CD8-positive, alpha-beta memory T cell (primary cell): ENCODE results near the gene UPF2. TPM values are rescaled to one million over a fixed set of nuclear protein-coding genes. Genes with fewer than 3 reads are reported as not detected.

Source experiments
- CTCF ChIA-PET: fragments of 350-600 bp; sonication (Branson Sonifier 250); formaldehyde crosslinking; loops from one replicate; lab custom pipeline; 2021; ENCODE audit warnings: antibody characterized with exemption; lab: Charles Lee
- POLR2A ChIA-PET: fragments of 350-600 bp; sonication (Branson Sonifier 250); formaldehyde crosslinking; loops from one replicate; lab custom pipeline; 2021; ENCODE audit warnings: antibody characterized with exemption; lab: Charles Lee
- DNase-seq, 5 donors: peaks; one replicate each; pipeline versions ENCODE4 v3.0.0 to v3.0.0-alpha.2; 2020 to 2022; ENCODE audit warnings: mixed read lengths in 1 of 5
- H3K27ac ChIP-seq: one replicate; pipeline ENCODE4 v1.7.0; 2013; ENCODE audit warnings: low read depth, mild to moderate bottlenecking, low read length, moderate library complexity
- H3K27me3 ChIP-seq: 2 replicates; pipeline ENCODE4 v1.7.0; 2013; ENCODE audit warnings: low read length, mild to moderate bottlenecking; ENCODE audit not compliant: insufficient read depth, poor library complexity, severe bottlenecking
- H3K36me3 ChIP-seq: 2 replicates; pipeline ENCODE4 v1.7.0; 2013; ENCODE audit warnings: mild to moderate bottlenecking, low read length, moderate library complexity; ENCODE audit not compliant: insufficient read depth
- H3K4me1 ChIP-seq: 2 replicates; pipeline ENCODE4 v1.7.0; 2013; ENCODE audit warnings: mild to moderate bottlenecking, low read length, moderate library complexity; ENCODE audit not compliant: insufficient read depth
- H3K4me3 ChIP-seq: 2 replicates; pipeline ENCODE4 v1.7.0; 2013; ENCODE audit warnings: mild to moderate bottlenecking, low read length
- H3K9me3 ChIP-seq: 2 replicates; pipeline ENCODE4 v1.7.0; 2013; ENCODE audit warnings: mild to moderate bottlenecking, low read length
- H3K27ac Mint-ChIP-seq, 8 donors: one replicate each; pipeline ENCODE4 v1.8.0; 2020 to 2021; ENCODE audit warnings: mixed read lengths in 8 of 8, mild to moderate bottlenecking in 6 of 8, inconsistent platforms in 3 of 8, moderate library complexity in 3 of 8
- H3K27me3 Mint-ChIP-seq, 2 donors: one replicate each; pipeline ENCODE4 v1.8.0; 2020 to 2021; ENCODE audit warnings: mixed read lengths in 2 of 2, mild to moderate bottlenecking in 1 of 2, moderate library complexity in 1 of 2
- H3K36me3 Mint-ChIP-seq, 3 donors: one replicate each; pipeline ENCODE4 v1.8.0; 2020 to 2021; ENCODE audit warnings: mixed read lengths in 3 of 3, inconsistent platforms in 1 of 3, mild to moderate bottlenecking in 1 of 3
- H3K4me1 Mint-ChIP-seq, 3 donors: one replicate each; pipeline ENCODE4 v1.8.0; 2020 to 2021; ENCODE audit warnings: mixed read lengths in 3 of 3, inconsistent platforms in 1 of 3, mild to moderate bottlenecking in 1 of 3
- H3K4me3 Mint-ChIP-seq, 7 donors: one replicate each; pipeline ENCODE4 v1.8.0; 2020 to 2021; ENCODE audit warnings: mixed read lengths in 7 of 7, mild to moderate bottlenecking in 6 of 7, moderate library complexity in 4 of 7, inconsistent platforms in 2 of 7
- H3K9me3 Mint-ChIP-seq, 5 donors: one replicate each; pipeline ENCODE4 v1.8.0; 2020 to 2022; ENCODE audit warnings: mixed read lengths in 5 of 5, mild to moderate bottlenecking in 3 of 5, moderate library complexity in 2 of 5, inconsistent platforms in 1 of 5
- polyA plus RNA-seq: library from polyadenylated mRNA; unstranded; fragments of 300-500 nt; fragmentation: Illumina TruSeq; gene quantifications from one replicate; pipeline ENCODE4 v1.2.3, GENCODE V29; 2021
- total RNA-seq, 2 experiments: library from RNA; stranded (reverse); gene quantifications; one replicate each; pipeline ENCODE4 v1.2.3, GENCODE V29; 2021

UPF2 gene
- total and polyA plus RNA-seq, 3 experiments from 2014 or later = 18.5 to 42.4 (median 39.8) TPM

DNA sequence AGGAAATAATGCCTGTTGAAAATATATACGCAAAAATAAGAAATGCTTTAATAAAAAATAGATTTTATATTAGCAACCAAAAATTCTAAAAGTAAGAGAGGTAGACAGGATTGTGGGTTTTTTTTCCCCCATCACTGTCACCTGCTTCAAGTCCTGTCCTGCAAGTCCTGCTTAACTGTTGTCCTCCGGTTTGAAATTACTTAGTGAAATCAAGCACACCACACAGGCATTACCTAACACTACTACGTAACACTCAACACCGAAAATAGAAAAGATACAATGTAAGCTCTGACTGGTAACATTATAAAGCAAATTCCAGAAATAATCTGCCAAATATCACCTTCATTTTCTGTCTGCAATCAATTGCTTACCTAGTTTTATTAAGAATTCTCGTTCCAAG is 90.9 kb downstream of the UPF2 start:
- no peaks in the 10 kb centered on the region for H3K9me3 Mint-ChIP-seq
- Histone ChIP-seq H3K27me3 (no peaks in the 10 kb centered on the region), H3K4me3 (no peak overlapping the region), H3K27ac (no peak overlapping the region), H3K4me1 (no peaks in the 10 kb centered on the region), H3K36me3 (peaks cover 8% of the 10 kb centered on the region), H3K9me3 (no peaks in the 10 kb centered on the region)
- no peak for DNase-seq
- H3K27me3 Mint-ChIP-seq = no peaks in the 10 kb centered on the region
- H3K4me1 Mint-ChIP-seq = peaks cover 0 to 4% (median 2%) of the 10 kb centered on the region in 3 donors
- peaks cover 20 to 71% (median 35%) of the 10 kb centered on the region in 3 donors for H3K36me3 Mint-ChIP-seq
- CTCF ChIA-PET = interaction anchor here (1.3 kb wide), 2 partner anchors 11 to 29 kb away, joined by 3 read pairs; no protein-coding TSS in a partner anchor
- no peak overlapping the region for H3K4me3 Mint-ChIP-seq
- POLR2A ChIA-PET = no interaction called here
- H3K27ac Mint-ChIP-seq = peak overlapping the region in 1 of 8 donors; percentile 66

DNA sequence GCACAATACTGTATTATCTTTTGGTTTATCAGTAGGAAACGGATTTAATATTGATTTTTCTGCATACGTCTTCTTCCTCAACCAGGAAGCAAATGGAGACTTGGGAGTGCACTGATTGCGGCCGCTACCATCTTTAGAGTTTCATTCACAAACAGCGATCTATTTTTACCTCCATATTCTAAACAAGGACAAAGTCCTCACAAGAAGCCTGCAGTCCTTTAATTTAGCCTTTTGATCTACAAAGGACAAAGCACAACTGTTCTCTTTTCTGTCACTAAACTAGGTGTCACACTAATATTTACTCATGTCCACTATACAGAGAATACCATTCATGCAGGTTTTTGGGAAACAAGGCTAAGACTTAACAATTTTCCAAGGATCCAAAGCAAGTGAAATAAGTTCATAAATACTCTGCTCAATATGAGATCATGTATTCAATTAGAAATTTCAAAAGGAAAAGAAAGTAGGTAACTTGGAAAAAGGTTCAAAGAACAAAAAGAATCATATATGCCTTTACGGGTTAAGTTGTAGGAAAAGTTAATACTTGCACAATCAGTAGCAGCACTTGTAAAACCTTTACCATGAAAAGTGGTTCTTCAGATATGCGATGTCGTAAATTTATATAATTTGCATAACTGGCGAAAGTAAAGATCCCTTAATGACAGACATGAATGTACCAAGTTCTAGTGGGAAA is 92.1 kb downstream of the UPF2 start:
- H3K4me1 ChIP-seq = no peaks in the 10 kb centered on the region
- H3K4me3 ChIP-seq = no peak overlapping the region
- no peak for DNase-seq
- ChIA-PET CTCF (no interaction called here), POLR2A (no interaction called here)
- H3K4me3 Mint-ChIP-seq = no peak overlapping the region
- H3K9me3 ChIP-seq = no peaks in the 10 kb centered on the region
- H3K36me3 ChIP-seq = peaks cover 8% of the 10 kb centered on the region
- H3K36me3 Mint-ChIP-seq = peaks cover 11 to 66% (median 28%) of the 10 kb centered on the region in 3 donors
- no peaks in the 10 kb centered on the region for H3K27me3 Mint-ChIP-seq
- H3K27ac ChIP-seq = no peak overlapping the region
- H3K27ac Mint-ChIP-seq = peak overlapping the region in 1 of 8 donors; percentile 26
- no peaks in the 10 kb centered on the region for H3K9me3 Mint-ChIP-seq
- no peaks in the 10 kb centered on the region for H3K27me3 ChIP-seq
- peaks cover 0 to 4% (median 2%) of the 10 kb centered on the region in 3 donors for H3K4me1 Mint-ChIP-seq

DNA sequence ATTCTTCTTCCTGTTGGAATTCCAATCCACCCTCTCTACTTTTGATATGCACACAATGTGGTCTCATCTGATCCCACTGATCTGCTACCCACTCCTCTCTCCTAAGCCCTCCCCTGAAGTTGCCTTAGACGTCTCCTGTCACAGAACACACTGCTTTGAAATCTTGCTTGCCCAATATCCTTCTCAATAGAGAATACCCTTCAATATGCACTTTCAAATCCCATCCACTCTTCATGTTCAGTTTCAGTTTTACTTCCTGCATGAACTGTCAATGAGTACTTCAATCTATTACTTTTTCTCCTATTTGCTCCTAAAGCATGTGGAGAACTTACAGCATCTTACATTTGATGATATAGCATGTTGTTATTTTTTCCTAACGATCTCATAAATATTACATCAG is 93.5 kb downstream of the UPF2 start:
- peaks cover 7 to 66% (median 30%) of the 10 kb centered on the region in 3 donors for H3K36me3 Mint-ChIP-seq

DNA sequence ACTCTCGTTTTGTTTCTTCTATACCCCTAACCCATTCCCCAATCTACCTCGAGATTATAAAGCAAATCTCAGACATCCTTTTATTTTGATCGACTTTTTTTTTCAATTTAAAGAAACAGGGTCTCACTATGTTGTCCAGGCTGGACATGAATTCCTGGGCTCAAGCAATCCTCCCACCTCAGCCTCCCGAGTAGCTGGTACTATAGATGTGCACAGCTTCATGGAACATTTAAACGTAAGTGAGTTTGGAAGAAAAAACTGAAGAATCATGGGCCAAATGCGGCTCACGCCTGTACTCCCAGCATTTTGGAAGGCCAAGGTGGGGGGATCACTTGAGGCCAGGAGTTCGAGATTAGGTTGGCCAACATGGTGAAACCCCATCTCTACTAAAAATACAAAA is 96.0 kb downstream of the UPF2 start:
- H3K4me3 ChIP-seq = no peak overlapping the region
- ChIA-PET CTCF (no interaction called here), POLR2A (no interaction called here)
- peaks cover 0 to 4% (median 4%) of the 10 kb centered on the region in 3 donors for H3K4me1 Mint-ChIP-seq
- H3K4me1 ChIP-seq = no peaks in the 10 kb centered on the region
- peaks cover 3% of the 10 kb centered on the region for H3K36me3 ChIP-seq
- H3K36me3 Mint-ChIP-seq = peaks cover 7 to 62% (median 31%) of the 10 kb centered on the region in 3 donors
- H3K27me3 Mint-ChIP-seq = no peaks in the 10 kb centered on the region
- no peaks in the 10 kb centered on the region for H3K9me3 ChIP-seq
- no peak overlapping the region for H3K27ac Mint-ChIP-seq
- no peaks in the 10 kb centered on the region for H3K9me3 Mint-ChIP-seq
- no peak overlapping the region for H3K27ac ChIP-seq
- no peak for DNase-seq
- no peak overlapping the region for H3K4me3 Mint-ChIP-seq
- H3K27me3 ChIP-seq = no peaks in the 10 kb centered on the region

More for the DNA sequence above, 93.5 kb downstream of the UPF2 start:
- no peaks in the 10 kb centered on the region for H3K9me3 ChIP-seq
- H3K4me3 Mint-ChIP-seq = no peak overlapping the region
- peaks cover 3% of the 10 kb centered on the region for H3K36me3 ChIP-seq
- no peaks in the 10 kb centered on the region for H3K27me3 ChIP-seq
- no peaks in the 10 kb centered on the region for H3K4me1 ChIP-seq
- no peaks in the 10 kb centered on the region for H3K9me3 Mint-ChIP-seq
- no peak overlapping the region for H3K4me3 ChIP-seq
- H3K27ac ChIP-seq = no peak overlapping the region
- POLR2A ChIA-PET = no interaction called here
- DNase-seq = no peak
- no peaks in the 10 kb centered on the region for H3K27me3 Mint-ChIP-seq
- peaks cover 0 to 4% (median 4%) of the 10 kb centered on the region in 3 donors for H3K4me1 Mint-ChIP-seq
- CTCF ChIA-PET = no interaction called here
- H3K27ac Mint-ChIP-seq = peak overlapping the region in 6 of 8 donors; percentile 0 to 24 (median 10)

DNA sequence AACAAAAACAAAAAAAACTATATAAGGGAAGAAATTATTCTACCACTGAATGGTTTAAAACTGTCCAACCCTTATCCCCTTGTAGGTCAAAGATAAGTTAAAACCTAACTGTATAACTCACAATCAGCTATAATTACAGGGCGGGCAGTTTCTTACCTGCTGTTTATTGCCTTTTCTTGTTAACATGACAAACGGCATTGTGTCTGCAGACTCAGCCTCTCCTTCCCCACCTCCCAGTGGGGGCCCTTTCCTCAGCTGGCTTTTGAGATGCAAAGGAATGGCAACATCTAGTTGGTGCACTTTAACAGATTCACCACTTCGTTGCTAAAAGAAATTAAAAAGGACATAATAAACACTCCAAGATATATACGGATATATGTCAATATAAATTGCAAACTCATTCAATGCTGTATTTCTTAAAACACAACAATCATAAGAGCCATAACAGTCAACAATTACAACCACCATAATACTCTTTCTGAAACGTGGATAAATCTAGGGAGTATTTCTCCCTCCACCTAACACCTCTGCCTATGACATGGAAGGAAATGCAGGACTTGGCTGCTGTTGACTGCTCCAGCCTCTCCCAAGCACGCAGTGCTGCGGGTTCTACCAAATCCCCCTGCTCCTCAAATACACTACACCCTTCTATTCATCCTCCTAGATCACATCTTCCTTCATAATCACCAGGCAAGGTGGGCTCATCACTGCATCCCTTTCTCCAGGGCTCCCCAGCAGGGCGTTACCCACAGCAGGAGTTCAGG is 106.0 kb downstream of the UPF2 start:
- Mint-ChIP-seq H3K9me3 (no peaks in the 10 kb centered on the region), H3K36me3 (peaks cover 6 to 52% (median 18%) of the 10 kb centered on the region in 3 donors), H3K4me3 (no peak overlapping the region), H3K4me1 (no peaks in the 10 kb centered on the region), H3K27me3 (no peaks in the 10 kb centered on the region), H3K27ac (no peak overlapping the region)
- H3K4me1 ChIP-seq = no peaks in the 10 kb centered on the region
- no peaks in the 10 kb centered on the region for H3K9me3 ChIP-seq
- H3K36me3 ChIP-seq = peaks cover 19% of the 10 kb centered on the region
- ChIA-PET CTCF (no interaction called here), POLR2A (no interaction called here)
- no peak for DNase-seq
- no peak overlapping the region for H3K27ac ChIP-seq
- no peaks in the 10 kb centered on the region for H3K27me3 ChIP-seq
- no peak overlapping the region for H3K4me3 ChIP-seq

DNA sequence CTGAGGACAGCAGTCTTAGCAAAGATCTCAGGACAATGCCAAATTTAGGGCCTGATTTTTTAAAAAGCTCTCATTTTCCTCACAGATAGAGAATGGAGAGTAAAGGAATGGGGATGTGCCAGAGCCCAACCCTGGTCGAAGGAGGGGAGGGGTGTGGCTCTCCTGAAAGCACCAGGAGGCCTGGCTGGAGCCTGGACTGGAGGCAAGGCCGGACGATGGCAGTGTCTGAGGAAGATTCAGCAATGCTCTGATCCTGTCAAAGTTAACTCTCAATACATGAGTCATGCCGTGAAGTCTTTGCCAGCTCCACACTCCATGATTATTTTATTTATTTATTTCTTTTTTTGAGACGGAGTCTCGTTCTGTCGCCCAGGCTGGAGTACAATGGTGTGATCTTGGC is 108.3 kb downstream of the UPF2 start:
- Histone ChIP-seq H3K27me3 (no peaks in the 10 kb centered on the region), H3K36me3 (peaks cover 33% of the 10 kb centered on the region)

DNA sequence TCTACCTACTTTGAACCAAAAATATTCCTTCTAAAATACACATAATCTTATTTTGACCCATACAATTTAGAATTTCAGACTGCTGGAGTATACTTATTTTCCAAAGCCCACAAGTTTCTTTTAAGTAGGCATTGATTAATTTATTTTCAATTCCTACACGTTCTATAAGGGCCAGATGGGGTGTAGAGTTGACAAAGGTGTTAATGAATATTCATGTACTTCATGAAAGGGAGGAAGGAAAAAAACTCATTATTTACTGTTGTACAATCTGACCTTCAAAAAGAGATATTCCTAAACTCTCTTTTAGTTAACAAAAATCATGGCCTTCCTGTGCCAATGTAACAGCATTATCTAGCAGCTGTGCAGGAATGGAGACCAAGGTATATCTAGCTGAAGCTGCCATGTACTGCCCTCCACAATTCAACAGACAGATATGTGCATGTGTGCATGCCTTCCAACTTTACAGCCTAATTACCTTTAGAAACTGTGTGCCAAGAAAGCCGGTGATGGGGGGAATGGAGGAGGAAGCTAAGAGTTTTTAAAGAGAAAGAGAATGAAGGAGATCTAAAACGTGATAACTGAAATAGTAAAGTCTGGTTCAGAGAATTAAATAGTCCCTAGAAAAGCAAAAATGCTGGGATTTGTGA is 108.9 kb downstream of the UPF2 start:
- Mint-ChIP-seq H3K27me3 (no peaks in the 10 kb centered on the region), H3K36me3 (peaks cover 19 to 78% (median 28%) of the 10 kb centered on the region in 3 donors), H3K4me3 (no peak overlapping the region), H3K4me1 (no peaks in the 10 kb centered on the region), H3K9me3 (no peaks in the 10 kb centered on the region), H3K27ac (peak overlapping the region in 2 of 8 donors; percentile 5 to 19)
- H3K4me3 ChIP-seq = no peak overlapping the region
- H3K9me3 ChIP-seq = no peaks in the 10 kb centered on the region
- H3K4me1 ChIP-seq = no peaks in the 10 kb centered on the region
- DNase-seq = no peak
- H3K27me3 ChIP-seq = no peaks in the 10 kb centered on the region
- peaks cover 39% of the 10 kb centered on the region for H3K36me3 ChIP-seq
- ChIA-PET POLR2A (no interaction called here), CTCF (no interaction called here)
- no peak overlapping the region for H3K27ac ChIP-seq

More for the DNA sequence above, 108.3 kb downstream of the UPF2 start:
- H3K4me3 Mint-ChIP-seq = no peak overlapping the region
- peaks cover 19 to 75% (median 26%) of the 10 kb centered on the region in 3 donors for H3K36me3 Mint-ChIP-seq
- Histone ChIP-seq H3K27ac (no peak overlapping the region), H3K4me3 (no peak overlapping the region), H3K4me1 (no peaks in the 10 kb centered on the region), H3K9me3 (no peaks in the 10 kb centered on the region)
- POLR2A ChIA-PET = no interaction called here
- CTCF ChIA-PET = no interaction called here
- DNase-seq = no peak
- no peaks in the 10 kb centered on the region for H3K4me1 Mint-ChIP-seq
- H3K9me3 Mint-ChIP-seq = no peaks in the 10 kb centered on the region
- no peaks in the 10 kb centered on the region for H3K27me3 Mint-ChIP-seq
- no peak overlapping the region for H3K27ac Mint-ChIP-seq

DNA sequence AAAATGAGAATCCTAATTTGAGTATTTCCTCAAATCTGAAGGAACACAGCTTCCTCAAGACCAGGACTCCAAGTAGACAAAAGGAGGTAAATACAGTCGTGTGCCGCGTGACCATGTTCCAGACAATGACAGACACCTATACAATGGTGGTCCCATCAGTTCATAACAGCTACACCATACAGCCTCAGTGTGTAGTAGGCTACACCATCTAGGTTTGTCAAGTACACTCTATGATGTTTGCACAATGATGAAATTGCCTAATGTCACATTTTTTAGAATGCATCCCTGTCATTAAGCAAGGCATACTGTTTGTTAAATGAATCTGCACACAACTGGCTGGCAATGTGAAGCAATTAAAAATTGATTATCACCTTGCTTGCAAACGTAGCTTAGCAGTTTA is 111.6 kb downstream of the UPF2 start:
- no peaks in the 10 kb centered on the region for H3K27me3 ChIP-seq
- Mint-ChIP-seq H3K9me3 (no peaks in the 10 kb centered on the region), H3K27ac (no peak overlapping the region), H3K36me3 (peaks cover 19 to 81% (median 36%) of the 10 kb centered on the region in 3 donors), H3K4me3 (no peak overlapping the region), H3K4me1 (no peaks in the 10 kb centered on the region), H3K27me3 (no peaks in the 10 kb centered on the region)
- DNase-seq = no peak
- no peak overlapping the region for H3K27ac ChIP-seq
- ChIA-PET CTCF (no interaction called here), POLR2A (no interaction called here)
- no peak overlapping the region for H3K4me3 ChIP-seq
- no peaks in the 10 kb centered on the region for H3K9me3 ChIP-seq
- H3K36me3 ChIP-seq = peaks cover 52% of the 10 kb centered on the region
- H3K4me1 ChIP-seq = no peaks in the 10 kb centered on the region
